ENCODE results near the gene CDH20. TPM values are rescaled to one million over a fixed set of nuclear protein-coding genes. Genes with fewer than 3 reads are reported as not detected.

The CDH20 gene
- total and polyA plus RNA-seq, 12 donors, result 0.07 to 0.39 (median 0.08) TPM; not detected in 8

- intact Hi-C loops (cut with DNase I), result no loop called here
- Histone ChIP-seq H3K36me3 (no peaks in the 10 kb centered on the region), H3K27ac (no peak overlapping the region), H3K4me1 (no peaks in the 10 kb centered on the region), H3K9me3 (peaks cover 0 to 6% (median 0%) of the 10 kb centered on the region in 11 donors), H3K27me3 (no peaks in the 10 kb centered on the region), H3K4me3 (no peak overlapping the region)
- DNase-seq (no peak), ATAC-seq (no peak)
- TF ChIP-seq, protein P1, sequence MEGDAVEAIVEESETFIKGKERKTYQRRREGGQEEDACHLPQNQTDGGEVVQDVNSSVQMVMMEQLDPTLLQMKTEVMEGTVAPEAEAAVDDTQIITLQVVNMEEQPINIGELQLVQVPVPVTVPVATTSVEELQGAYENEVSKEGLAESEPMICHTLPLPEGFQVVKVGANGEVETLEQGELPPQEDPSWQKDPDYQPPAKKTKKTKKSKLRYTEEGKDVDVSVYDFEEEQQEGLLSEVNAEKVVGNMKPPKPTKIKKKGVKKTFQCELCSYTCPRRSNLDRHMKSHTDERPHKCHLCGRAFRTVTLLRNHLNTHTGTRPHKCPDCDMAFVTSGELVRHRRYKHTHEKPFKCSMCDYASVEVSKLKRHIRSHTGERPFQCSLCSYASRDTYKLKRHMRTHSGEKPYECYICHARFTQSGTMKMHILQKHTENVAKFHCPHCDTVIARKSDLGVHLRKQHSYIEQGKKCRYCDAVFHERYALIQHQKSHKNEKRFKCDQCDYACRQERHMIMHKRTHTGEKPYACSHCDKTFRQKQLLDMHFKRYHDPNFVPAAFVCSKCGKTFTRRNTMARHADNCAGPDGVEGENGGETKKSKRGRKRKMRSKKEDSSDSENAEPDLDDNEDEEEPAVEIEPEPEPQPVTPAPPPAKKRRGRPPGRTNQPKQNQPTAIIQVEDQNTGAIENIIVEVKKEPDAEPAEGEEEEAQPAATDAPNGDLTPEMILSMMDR (IDR thresholded peaks at IDR 0.05), result no peak
Measured at GRCh38 chr18:61352611-61353010, 19.4 kb downstream of the CDH20 start.

GRCh38 chr18:61360404-61361383, 27.5 kb downstream of the CDH20 start:
- H3K27me3 ChIP-seq, result no peaks in the 10 kb centered on the region
- peaks cover 0 to 6% (median 0%) of the 10 kb centered on the region in 11 donors for H3K9me3 ChIP-seq
- TF ChIP-seq, protein P1 (IDR thresholded peaks at IDR 0.05), result no peak
- no peak for ATAC-seq
- intact Hi-C loops (cut with DNase I), result no loop called here
- no peak overlapping the region for H3K27ac ChIP-seq
- no peak overlapping the region for H3K4me3 ChIP-seq
- no peak for DNase-seq
- WGBS, 2 donors, result 65 to 78% methylated on average over 7 of the region's 7 CpGs
- H3K4me1 ChIP-seq, result no peaks in the 10 kb centered on the region
- no peaks in the 10 kb centered on the region for H3K36me3 ChIP-seq

DNA sequence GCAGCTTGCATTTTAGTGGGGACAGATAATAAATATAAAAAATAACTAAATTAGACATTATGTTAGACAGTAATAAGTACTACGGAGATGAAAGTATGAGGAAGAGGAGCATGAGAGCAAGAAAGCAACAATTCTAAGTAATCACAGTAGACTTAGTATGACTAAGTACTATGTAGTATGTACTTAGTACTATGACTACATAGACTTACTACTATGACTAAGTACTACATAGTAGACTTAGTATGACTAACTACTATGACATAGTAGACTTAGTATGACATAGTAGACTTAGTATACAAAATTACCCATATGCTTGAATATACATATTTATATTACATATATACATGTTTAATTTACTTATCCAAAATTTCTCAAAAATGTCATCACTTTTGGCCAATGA, 29.3 kb downstream of the CDH20 start:
- ATAC-seq, result no peak
- DNase-seq, result no peak
- H3K9me3 ChIP-seq, result peaks cover 0 to under 1% (median 0%) of the 10 kb centered on the region in 11 donors
- no peak overlapping the region for H3K27ac ChIP-seq
- H3K4me3 ChIP-seq, result no peak overlapping the region
- H3K4me1 ChIP-seq, result no peaks in the 10 kb centered on the region
- TF ChIP-seq, protein P1 (IDR thresholded peaks at IDR 0.05), result no peak
- H3K27me3 ChIP-seq, result no peaks in the 10 kb centered on the region
- H3K36me3 ChIP-seq, result no peaks in the 10 kb centered on the region
- intact Hi-C loops (cut with DNase I), result no loop called here
- 89% methylated on average over 1 of the region's 1 CpG for WGBS, 2 donors

- intact Hi-C loops (cut with DNase I), result no loop called here
- no peaks in the 10 kb centered on the region for H3K36me3 ChIP-seq
- H3K4me1 ChIP-seq, result no peaks in the 10 kb centered on the region
- DNase-seq (no peak), ATAC-seq (no peak)
- H3K9me3 ChIP-seq, result no peaks in the 10 kb centered on the region
- WGBS, 2 donors, result 89 to 95% methylated on average over 1 of the region's 1 CpG
- H3K27me3 ChIP-seq, result no peaks in the 10 kb centered on the region
- TF ChIP-seq, protein P1 (IDR thresholded peaks at IDR 0.05), result no peak
- no peak overlapping the region for H3K27ac ChIP-seq
- no peak overlapping the region for H3K4me3 ChIP-seq
Measured at GRCh38 chr18:61364953-61365352, 31.7 kb downstream of the CDH20 start.
